ENCODE data around the gene MYO1F. TPM values are rescaled to one million over a fixed set of nuclear protein-coding genes. Genes with fewer than 3 reads are reported as not detected.
"Not testable (repeated sequence)": the region's sequence is repeated elsewhere in the genome, so short reads cannot be mapped to it uniquely, and the experiment has no call there.

The MYO1F gene
- total RNA-seq, 1 experiment from 2014 or later: 0.37 TPM

DNA sequence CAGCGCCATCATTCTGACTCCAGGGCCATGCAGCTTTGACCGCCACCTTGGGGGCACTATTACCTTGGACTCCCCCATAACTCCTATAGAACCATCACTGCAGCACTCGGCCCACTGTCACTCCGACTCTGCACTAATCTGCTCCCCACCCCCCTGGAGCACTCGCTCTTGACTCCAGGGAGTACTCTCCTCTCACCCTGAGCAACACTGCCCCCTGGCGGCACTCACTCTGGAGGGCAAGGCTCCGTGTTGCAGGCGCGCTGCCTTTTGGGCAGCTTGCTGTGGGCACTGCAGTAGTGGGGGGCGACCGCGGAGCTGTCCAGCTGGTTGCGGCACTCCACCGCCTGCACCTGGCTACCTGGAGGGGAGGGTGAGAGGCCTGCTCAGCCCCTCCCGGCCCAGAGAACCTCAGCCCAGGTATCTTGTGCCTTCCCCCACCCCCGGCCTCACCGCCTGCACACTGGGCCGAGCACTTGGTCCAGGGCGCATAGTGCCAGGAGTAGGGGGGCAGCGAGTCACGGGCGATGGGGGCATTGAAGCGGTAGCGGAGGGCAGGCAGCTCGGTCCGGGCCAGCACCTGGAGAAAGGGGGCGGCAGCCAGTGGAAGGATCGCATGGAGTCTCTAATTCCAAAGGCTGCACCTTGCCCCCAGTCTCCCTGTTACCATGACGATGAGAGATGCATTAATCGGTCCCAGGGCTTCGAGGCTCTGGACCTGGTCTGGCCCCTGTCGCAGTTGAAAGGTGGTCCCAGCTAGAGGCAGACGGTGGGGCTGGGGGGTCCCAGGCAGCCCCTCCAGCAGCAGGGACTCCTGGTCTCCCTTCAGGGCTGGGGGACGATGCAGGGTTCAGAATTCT is 8.9 kb upstream of the MYO1F start:
- Histone ChIP-seq H3K27ac (no peak overlapping the region), H3K27me3 (replicated peaks) (no peaks in the 10 kb centered on the region), H3K9me3 (replicated peaks) (no peaks in the 10 kb centered on the region), H3K4me1 (replicated peaks) (peaks cover 10% of the 10 kb centered on the region), H3K4me3 (no peak overlapping the region), H3K36me3 (no peaks in the 10 kb centered on the region)
- peak in 1 of 2 experiments; percentile 64 for DNase-seq (ENCODE audit: low read depth in 1 of 2, low spot score in 2 of 2)

GRCh38 chr19:8584965-8585893 is 8.0 kb upstream of the MYO1F start:
- no peak for DNase-seq (ENCODE audit: low read depth in 1 of 2, low spot score in 2 of 2)
- no peak overlapping the region for H3K4me3 ChIP-seq
- H3K27me3 ChIP-seq (replicated peaks): no peaks in the 10 kb centered on the region
- no peaks in the 10 kb centered on the region for H3K36me3 ChIP-seq
- no peaks in the 10 kb centered on the region for H3K9me3 ChIP-seq (replicated peaks)
- peaks cover 15% of the 10 kb centered on the region for H3K4me1 ChIP-seq (replicated peaks)
- no peak overlapping the region for H3K27ac ChIP-seq

GRCh38 chr19:8580710-8581281 is 3.6 kb upstream of the MYO1F start:
- Histone ChIP-seq H3K4me1 (replicated peaks) (peaks cover 25% of the 10 kb centered on the region), H3K27me3 (replicated peaks) (no peaks in the 10 kb centered on the region), H3K4me3 (no peak overlapping the region), H3K36me3 (no peaks in the 10 kb centered on the region), H3K27ac (no peak overlapping the region), H3K9me3 (replicated peaks) (no peaks in the 10 kb centered on the region)
- DNase-seq (ENCODE audit: low read depth in 1 of 2, low spot score in 2 of 2): peak; percentile 87

DNA sequence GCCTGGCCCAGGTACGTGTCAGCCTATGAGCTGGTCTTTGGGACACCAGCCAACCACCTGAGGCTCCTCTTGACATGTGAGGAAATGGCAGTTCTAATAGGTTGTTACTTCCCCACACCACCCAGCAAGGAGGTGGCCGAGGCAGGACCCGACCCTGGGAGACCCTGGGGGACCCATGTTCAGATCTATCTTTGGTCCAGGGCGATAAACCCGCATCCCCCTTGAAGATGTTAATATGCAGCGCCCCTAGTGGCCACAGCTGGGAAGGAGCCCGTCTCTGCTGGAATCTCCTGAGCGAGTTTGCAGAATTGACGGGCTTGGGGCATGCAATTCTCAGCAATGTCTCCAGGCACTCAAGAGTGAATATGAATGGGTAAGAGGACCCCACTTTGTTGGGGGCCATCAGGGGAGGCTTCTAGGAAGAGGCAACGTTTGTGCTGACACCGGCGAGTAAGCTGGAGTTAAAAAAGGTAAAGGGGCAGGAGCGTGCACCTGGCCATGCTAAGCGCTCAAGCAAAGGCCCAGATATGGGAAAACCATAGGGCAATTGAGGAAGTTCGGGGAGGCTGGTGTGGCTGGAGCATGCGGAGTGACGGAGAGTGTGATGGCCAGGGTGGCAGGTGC is 1.5 kb upstream of the MYO1F start:
- Histone ChIP-seq H3K36me3 (no peaks in the 10 kb centered on the region), H3K4me1 (replicated peaks) (peaks cover 33% of the 10 kb centered on the region), H3K4me3 (no peak overlapping the region), H3K27ac (no peak overlapping the region), H3K27me3 (replicated peaks) (no peaks in the 10 kb centered on the region), H3K9me3 (replicated peaks) (no peaks in the 10 kb centered on the region)
- DNase-seq (ENCODE audit: low read depth in 1 of 2, low spot score in 2 of 2): peak; percentile 61 to 79

GRCh38 chr19:8577741-8578140 is 499 bp upstream of the MYO1F start:
- no peaks in the 10 kb centered on the region for H3K36me3 ChIP-seq
- no peaks in the 10 kb centered on the region for H3K9me3 ChIP-seq (replicated peaks)
- DNase-seq (ENCODE audit: low read depth in 1 of 2, low spot score in 2 of 2): no peak
- no peak overlapping the region for H3K4me3 ChIP-seq
- no peaks in the 10 kb centered on the region for H3K27me3 ChIP-seq (replicated peaks)
- H3K27ac ChIP-seq: no peak overlapping the region
- peaks cover 30% of the 10 kb centered on the region for H3K4me1 ChIP-seq (replicated peaks)

DNA sequence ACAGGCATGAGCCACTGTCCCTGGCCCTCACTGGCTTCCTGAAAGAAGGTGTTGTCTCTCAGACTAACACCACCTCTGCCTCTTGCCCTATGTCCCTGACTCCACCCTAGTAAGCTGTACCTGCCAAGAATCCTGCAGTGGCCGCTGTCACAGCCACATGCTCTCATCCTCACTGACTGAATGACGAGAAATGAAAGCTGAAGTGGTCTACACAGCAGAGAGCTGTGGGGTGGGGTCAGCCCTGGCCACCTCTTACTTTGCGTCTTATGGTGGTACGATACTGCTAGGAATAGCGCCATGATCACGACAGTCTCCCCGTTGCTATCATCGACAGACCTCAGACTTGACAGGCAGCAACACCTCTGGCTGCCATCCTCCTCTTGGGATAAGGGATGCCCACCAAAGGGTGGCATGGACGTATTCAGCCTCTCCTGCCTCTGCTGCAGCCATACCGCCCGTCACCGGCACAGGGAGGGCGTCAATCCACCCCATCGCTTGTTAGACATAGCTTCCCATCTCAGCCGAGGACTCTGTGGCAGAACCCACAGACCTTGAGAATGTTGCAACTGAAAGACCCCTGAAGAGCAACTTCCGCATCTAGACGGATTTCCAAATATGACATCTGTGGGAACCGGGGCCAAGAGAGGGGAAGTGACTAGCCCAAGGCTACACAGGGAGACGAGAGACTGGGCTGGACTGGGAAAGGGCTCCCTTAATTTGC is 809 bp downstream of the MYO1F start:
- Histone ChIP-seq H3K36me3 (no peaks in the 10 kb centered on the region), H3K9me3 (replicated peaks) (no peaks in the 10 kb centered on the region), H3K27ac (0 out of 2 replicates have a peak overlapping the region, but pooled peaks have one; percentile 17), H3K4me1 (replicated peaks) (peaks cover 36% of the 10 kb centered on the region), H3K27me3 (replicated peaks) (no peaks in the 10 kb centered on the region), H3K4me3 (no peak overlapping the region)
- DNase-seq (ENCODE audit: low read depth in 1 of 2, low spot score in 2 of 2): no peak

DNA sequence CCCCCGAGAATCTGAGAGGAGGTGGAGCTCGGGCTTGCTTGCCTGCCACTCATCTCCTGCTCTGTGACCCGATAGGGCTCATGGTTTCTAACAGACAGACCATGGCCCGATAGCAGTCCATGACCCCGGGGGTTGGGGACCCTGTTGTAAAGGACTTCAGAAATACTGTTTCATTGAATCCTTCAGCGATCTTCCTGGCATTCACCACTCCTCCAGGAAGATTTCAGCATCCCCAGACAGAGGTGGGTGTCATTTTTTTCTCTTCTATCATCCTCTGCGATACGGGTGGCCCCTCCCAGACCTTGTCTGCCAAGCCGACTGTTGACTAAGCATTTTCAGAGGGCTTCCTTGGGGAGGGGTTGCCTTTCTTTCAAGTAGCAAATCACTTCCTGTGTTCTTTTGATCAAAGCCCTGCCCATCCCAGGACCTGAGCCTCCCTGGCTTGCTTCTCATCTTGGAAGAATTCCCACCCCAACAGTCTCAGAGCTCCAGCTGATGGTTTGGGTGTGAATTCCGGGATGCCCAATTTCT is 1.7 kb downstream of the MYO1F start:
- Histone ChIP-seq H3K4me3 (no peak overlapping the region), H3K9me3 (replicated peaks) (no peaks in the 10 kb centered on the region), H3K27ac (no peak overlapping the region), H3K27me3 (replicated peaks) (no peaks in the 10 kb centered on the region), H3K36me3 (no peaks in the 10 kb centered on the region), H3K4me1 (replicated peaks) (peaks cover 42% of the 10 kb centered on the region)
- DNase-seq (ENCODE audit: low read depth in 1 of 2, low spot score in 2 of 2): peak; percentile 69 to 80

GRCh38 chr19:8574619-8574922 is 2.7 kb downstream of the MYO1F start:
- not testable (repeated sequence) for H3K9me3 ChIP-seq (replicated peaks)

DNA sequence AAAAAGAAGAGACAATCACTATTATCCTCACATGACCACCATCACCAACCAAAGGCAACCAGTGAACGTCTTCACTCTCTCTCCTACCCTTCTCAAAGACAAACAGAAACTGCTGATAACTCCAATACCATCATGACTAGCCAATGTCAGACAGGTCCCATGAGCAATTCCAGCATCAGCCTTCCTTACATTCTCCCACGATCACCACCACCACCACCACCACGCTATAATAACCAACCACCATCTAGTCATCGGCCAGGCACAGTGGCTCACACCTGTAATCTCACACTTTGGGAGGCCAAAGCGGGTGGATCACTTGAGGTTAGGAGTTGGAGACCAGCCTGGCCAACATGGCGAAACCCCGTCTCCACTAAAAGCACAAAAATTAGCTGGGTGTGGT is 3.9 kb downstream of the MYO1F start:
- DNase-seq (ENCODE audit: low read depth in 1 of 2, low spot score in 2 of 2): no peak
- no peaks in the 10 kb centered on the region for H3K36me3 ChIP-seq
- no peak overlapping the region for H3K4me3 ChIP-seq
- no peaks in the 10 kb centered on the region for H3K27me3 ChIP-seq (replicated peaks)
- H3K27ac ChIP-seq: no peak overlapping the region
- no peaks in the 10 kb centered on the region for H3K9me3 ChIP-seq (replicated peaks)
- peaks cover 59% of the 10 kb centered on the region for H3K4me1 ChIP-seq (replicated peaks)

More at GRCh38 chr19:8574619-8574922, 2.7 kb downstream of the MYO1F start:
- not testable (repeated sequence) for H3K36me3 ChIP-seq; H3K27me3 ChIP-seq (replicated peaks); H3K4me3 ChIP-seq; H3K27ac ChIP-seq; DNase-seq (ENCODE audit: low read depth in 1 of 2, low spot score in 2 of 2)
- peaks cover 50% of the 10 kb centered on the region for H3K4me1 ChIP-seq (replicated peaks)

DNA sequence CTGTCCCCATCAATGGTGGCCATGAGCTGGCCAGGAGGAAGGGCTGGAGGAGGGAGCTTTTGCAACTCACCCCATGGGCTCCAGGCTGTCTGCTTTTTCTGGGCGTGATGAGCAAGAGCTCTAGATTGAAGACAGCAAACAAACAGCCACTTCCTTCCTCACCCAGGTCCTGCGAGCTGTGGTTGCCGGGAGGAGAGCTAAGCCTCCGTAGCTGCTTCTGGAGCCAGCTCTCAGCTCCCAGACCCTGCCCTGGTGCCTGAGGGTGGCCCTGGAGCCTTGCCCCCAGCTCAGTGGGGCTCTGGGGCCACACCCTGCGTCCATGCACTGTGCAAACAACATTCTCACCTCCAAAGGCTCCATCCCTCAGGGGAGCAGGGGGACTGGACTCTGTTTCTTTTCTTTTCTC is 6.2 kb downstream of the MYO1F start:
- no peaks in the 10 kb centered on the region for H3K36me3 ChIP-seq
- peak; percentile 88 to 94 for DNase-seq (ENCODE audit: low read depth in 1 of 2, low spot score in 2 of 2)
- no peak overlapping the region for H3K4me3 ChIP-seq
- peak overlapping the region; percentile 24 for H3K27ac ChIP-seq
- no peaks in the 10 kb centered on the region for H3K9me3 ChIP-seq (replicated peaks)
- H3K27me3 ChIP-seq (replicated peaks): no peaks in the 10 kb centered on the region
- peaks cover 54% of the 10 kb centered on the region for H3K4me1 ChIP-seq (replicated peaks)

GRCh38 chr19:8569066-8569771 is 8.0 kb downstream of the MYO1F start:
- no peaks in the 10 kb centered on the region for H3K36me3 ChIP-seq
- H3K27me3 ChIP-seq (replicated peaks): no peaks in the 10 kb centered on the region
- no peaks in the 10 kb centered on the region for H3K9me3 ChIP-seq (replicated peaks)
- peak; percentile 93 to 94 for DNase-seq (ENCODE audit: low read depth in 1 of 2, low spot score in 2 of 2)
- peaks cover 44% of the 10 kb centered on the region for H3K4me1 ChIP-seq (replicated peaks)
- H3K27ac ChIP-seq: peak overlapping the region; percentile 66
- H3K4me3 ChIP-seq: no peak overlapping the region

- no peak overlapping the region for H3K4me3 ChIP-seq
These were observed 9.6 kb downstream of the MYO1F start for GRCh38 chr19:8567522-8568172.

More at GRCh38 chr19:8567522-8568172, 9.6 kb downstream of the MYO1F start:
- H3K27me3 ChIP-seq (replicated peaks): no peaks in the 10 kb centered on the region
- no peak overlapping the region for H3K27ac ChIP-seq
- H3K4me1 ChIP-seq (replicated peaks): peaks cover 44% of the 10 kb centered on the region
- H3K36me3 ChIP-seq: no peaks in the 10 kb centered on the region
- no peak for DNase-seq (ENCODE audit: low read depth in 1 of 2, low spot score in 2 of 2)
- H3K9me3 ChIP-seq (replicated peaks): no peaks in the 10 kb centered on the region

Data from SJSA1 (cell line).